ENCODE results near the gene CBFA2T3.

DNA sequence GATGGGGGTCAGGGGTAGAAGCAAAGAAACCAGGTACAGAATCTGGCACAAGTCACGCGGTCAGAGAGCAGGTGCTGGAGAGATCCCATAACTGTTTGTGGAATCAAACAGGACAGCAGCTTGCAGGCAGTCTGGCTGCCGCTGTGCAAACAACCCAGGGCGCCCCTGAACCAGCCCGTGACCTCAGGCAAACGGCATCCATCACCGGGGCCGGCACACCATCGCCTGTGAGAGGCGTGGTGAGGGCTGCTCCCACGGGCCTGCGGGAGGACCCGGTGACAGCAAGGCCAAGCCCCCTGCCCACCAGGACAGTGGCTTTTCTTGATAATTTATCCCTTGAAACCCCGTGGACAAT, 47.9 kb downstream of the CBFA2T3 start:
- TF ChIP-seq, protein P1, sequence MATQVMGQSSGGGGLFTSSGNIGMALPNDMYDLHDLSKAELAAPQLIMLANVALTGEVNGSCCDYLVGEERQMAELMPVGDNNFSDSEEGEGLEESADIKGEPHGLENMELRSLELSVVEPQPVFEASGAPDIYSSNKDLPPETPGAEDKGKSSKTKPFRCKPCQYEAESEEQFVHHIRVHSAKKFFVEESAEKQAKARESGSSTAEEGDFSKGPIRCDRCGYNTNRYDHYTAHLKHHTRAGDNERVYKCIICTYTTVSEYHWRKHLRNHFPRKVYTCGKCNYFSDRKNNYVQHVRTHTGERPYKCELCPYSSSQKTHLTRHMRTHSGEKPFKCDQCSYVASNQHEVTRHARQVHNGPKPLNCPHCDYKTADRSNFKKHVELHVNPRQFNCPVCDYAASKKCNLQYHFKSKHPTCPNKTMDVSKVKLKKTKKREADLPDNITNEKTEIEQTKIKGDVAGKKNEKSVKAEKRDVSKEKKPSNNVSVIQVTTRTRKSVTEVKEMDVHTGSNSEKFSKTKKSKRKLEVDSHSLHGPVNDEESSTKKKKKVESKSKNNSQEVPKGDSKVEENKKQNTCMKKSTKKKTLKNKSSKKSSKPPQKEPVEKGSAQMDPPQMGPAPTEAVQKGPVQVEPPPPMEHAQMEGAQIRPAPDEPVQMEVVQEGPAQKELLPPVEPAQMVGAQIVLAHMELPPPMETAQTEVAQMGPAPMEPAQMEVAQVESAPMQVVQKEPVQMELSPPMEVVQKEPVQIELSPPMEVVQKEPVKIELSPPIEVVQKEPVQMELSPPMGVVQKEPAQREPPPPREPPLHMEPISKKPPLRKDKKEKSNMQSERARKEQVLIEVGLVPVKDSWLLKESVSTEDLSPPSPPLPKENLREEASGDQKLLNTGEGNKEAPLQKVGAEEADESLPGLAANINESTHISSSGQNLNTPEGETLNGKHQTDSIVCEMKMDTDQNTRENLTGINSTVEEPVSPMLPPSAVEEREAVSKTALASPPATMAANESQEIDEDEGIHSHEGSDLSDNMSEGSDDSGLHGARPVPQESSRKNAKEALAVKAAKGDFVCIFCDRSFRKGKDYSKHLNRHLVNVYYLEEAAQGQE (IDR thresholded peaks at IDR 0.05; ENCODE audit: insufficient read depth in 1 of 2, low read depth in 2 of 2, low read length in 2 of 2), result no peak
- TF ChIP-seq POLR2AphosphoS5 (IDR thresholded peaks at IDR 0.05; ENCODE audit: low read depth, low read length), result no peak
